CD4-positive, alpha-beta T cell (primary cell): ENCODE measurements around the gene ENSA. TPM values are rescaled to one million over a fixed set of nuclear protein-coding genes. Genes with fewer than 3 reads are reported as not detected.

Experiments
- ATAC-seq: fragments of 200-7000 bp; cut with Tn5 transposase; one replicate; pipeline ENCODE4 v1.10.0; 2022; ENCODE audit warnings: mild to moderate bottlenecking; ENCODE audit not compliant: poor library complexity
- CTCF ChIA-PET: fragments of 350-600 bp; sonication (Branson Sonifier 250); formaldehyde crosslinking; loops from one replicate; lab custom pipeline; 2021; ENCODE audit warnings: antibody characterized with exemption, inconsistent platforms; lab: Charles Lee
- POLR2A ChIA-PET: fragments of 350-600 bp; sonication (Branson Sonifier 250); formaldehyde crosslinking; loops from one replicate; lab custom pipeline; 2021; ENCODE audit warnings: antibody characterized with exemption, inconsistent platforms; lab: Charles Lee
- DNase-seq, 14 experiments: peaks; one replicate each; pipeline ENCODE4 v3.0.0-alpha.2; 2013 to 2020; ENCODE audit warnings: mixed read lengths in 2 of 14
- H3K27ac ChIP-seq, 2 donors: one replicate each; pipeline versions ENCODE4 v1.5.1 to v1.7.0; 2013; ENCODE audit warnings: low read length in 2 of 2, low read depth in 1 of 2, mild to moderate bottlenecking in 1 of 2
- H3K27me3 ChIP-seq, 2 experiments: 1 replicate in 1 of 2; 2 replicates in 1 of 2; pipeline versions ENCODE4 v1.6.1 to v1.7.0; 2013; ENCODE audit warnings: low read length in 2 of 2, control low read depth in 1 of 2, mild to moderate bottlenecking in 1 of 2, moderate library complexity in 1 of 2; ENCODE audit not compliant: insufficient read depth in 2 of 2, control insufficient read depth in 1 of 2
- H3K36me3 ChIP-seq: one replicate; pipeline ENCODE4 v1.6.1; 2013; ENCODE audit warnings: low read length, control low read depth; ENCODE audit not compliant: insufficient read depth
- H3K4me1 ChIP-seq: one replicate; pipeline ENCODE4 v1.6.1; 2013; ENCODE audit warnings: low read length, control low read depth; ENCODE audit not compliant: insufficient read depth
- H3K4me3 ChIP-seq: one replicate; pipeline ENCODE4 v1.5.1; 2013; ENCODE audit warnings: mild to moderate bottlenecking, low read length, moderate library complexity
- H3K9me3 ChIP-seq, 2 experiments: 1 replicate in 1 of 2; 2 replicates in 1 of 2; pipeline versions ENCODE4 v1.6.1 to v1.7.0; 2013; ENCODE audit warnings: low read length in 2 of 2, mild to moderate bottlenecking in 2 of 2, control low read depth in 1 of 2, moderate library complexity in 1 of 2; ENCODE audit not compliant: control insufficient read depth in 1 of 2, insufficient read depth in 1 of 2
- H3K27ac Mint-ChIP-seq: one replicate; pipeline ENCODE4 v1.8.0; 2020; ENCODE audit warnings: mixed read lengths
- H3K27me3 Mint-ChIP-seq: one replicate; pipeline ENCODE4 v1.8.0; 2021; ENCODE audit warnings: mixed read lengths
- H3K36me3 Mint-ChIP-seq: one replicate; pipeline ENCODE4 v1.8.0; 2021; ENCODE audit warnings: low read depth, mixed read lengths
- H3K4me1 Mint-ChIP-seq: one replicate; pipeline ENCODE4 v1.8.0; 2021; ENCODE audit warnings: low read depth, mixed read lengths
- H3K4me3 Mint-ChIP-seq: one replicate; pipeline ENCODE4 v1.8.0; 2020; ENCODE audit warnings: mild to moderate bottlenecking, mixed read lengths
- H3K9me3 Mint-ChIP-seq: one replicate; pipeline ENCODE4 v1.8.0; 2020; ENCODE audit warnings: mixed read lengths
- intact Hi-C, 2 experiments: fragments of 100-400 bp; cut with DNase I in 1 of 2; cut with micrococcal nuclease in 1 of 2; formaldehyde crosslinking; loops; one replicate each; pipeline versions ENCODE4 v1.15.1 to v1.9.0; 2023 to 2025; cut with DNase I, micrococcal nuclease
- total RNA-seq, 174 experiments: library from RNA in 2 of 174; stranded (reverse) in 2 of 174; gene quantifications; one replicate each; pipeline ENCODE4 v1.2.3 and lab custom pipeline; 2021 to 2026
- TF ChIP-seq, protein P1 (sequence below): fragments of 200-600 bp; IDR thresholded peaks from one replicate; pipeline ENCODE4 v1.8.0; 2022; ENCODE audit warnings: antibody characterized with exemption, mild to moderate bottlenecking

The ENSA gene
- total RNA-seq, 2 experiments from 2014 or later = 132 to 137 TPM

DNA sequence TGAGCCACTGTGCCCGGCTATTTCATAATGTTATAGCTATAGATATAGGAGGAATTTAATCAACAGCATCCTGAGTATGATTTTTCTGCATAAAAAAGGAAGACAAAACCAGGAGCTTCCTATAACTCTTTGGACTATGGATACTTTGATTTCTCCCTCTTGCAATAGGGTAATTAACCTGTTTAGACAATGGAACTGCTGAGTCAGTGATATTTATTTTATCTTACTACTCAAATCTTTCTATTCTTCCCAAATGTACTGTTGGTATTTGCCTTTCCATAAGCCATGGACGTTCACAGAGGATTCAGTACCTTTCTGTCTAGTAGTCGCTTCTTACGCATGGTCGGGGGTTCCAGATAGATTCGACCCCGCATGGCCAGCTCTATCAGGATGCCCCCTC is 33.9 kb upstream of the ENSA start:
- H3K4me1 Mint-ChIP-seq = peaks cover 6% of the 10 kb centered on the region
- peaks cover 60% of the 10 kb centered on the region for H3K36me3 Mint-ChIP-seq
- Histone ChIP-seq H3K27ac (no peak overlapping the region), H3K27me3 (no peaks in the 10 kb centered on the region), H3K4me3 (no peak overlapping the region), H3K36me3 (peaks cover 32% of the 10 kb centered on the region), H3K4me1 (no peaks in the 10 kb centered on the region), H3K9me3 (no peaks in the 10 kb centered on the region)
- H3K27ac Mint-ChIP-seq = no peak overlapping the region
- intact Hi-C loops = loop anchor here in 1 of 2 experiments (10.0 kb wide), 1 partner anchor 259 kb away; no protein-coding TSS in a partner anchor
- no peaks in the 10 kb centered on the region for H3K9me3 Mint-ChIP-seq
- DNase-seq (no peak), ATAC-seq (no peak)
- TF ChIP-seq, protein P1, sequence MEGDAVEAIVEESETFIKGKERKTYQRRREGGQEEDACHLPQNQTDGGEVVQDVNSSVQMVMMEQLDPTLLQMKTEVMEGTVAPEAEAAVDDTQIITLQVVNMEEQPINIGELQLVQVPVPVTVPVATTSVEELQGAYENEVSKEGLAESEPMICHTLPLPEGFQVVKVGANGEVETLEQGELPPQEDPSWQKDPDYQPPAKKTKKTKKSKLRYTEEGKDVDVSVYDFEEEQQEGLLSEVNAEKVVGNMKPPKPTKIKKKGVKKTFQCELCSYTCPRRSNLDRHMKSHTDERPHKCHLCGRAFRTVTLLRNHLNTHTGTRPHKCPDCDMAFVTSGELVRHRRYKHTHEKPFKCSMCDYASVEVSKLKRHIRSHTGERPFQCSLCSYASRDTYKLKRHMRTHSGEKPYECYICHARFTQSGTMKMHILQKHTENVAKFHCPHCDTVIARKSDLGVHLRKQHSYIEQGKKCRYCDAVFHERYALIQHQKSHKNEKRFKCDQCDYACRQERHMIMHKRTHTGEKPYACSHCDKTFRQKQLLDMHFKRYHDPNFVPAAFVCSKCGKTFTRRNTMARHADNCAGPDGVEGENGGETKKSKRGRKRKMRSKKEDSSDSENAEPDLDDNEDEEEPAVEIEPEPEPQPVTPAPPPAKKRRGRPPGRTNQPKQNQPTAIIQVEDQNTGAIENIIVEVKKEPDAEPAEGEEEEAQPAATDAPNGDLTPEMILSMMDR = no peak
- ChIA-PET POLR2A (interaction anchor here (1.1 kb wide), 1 partner anchor 13 kb away, joined by 3 read pairs; no protein-coding TSS in a partner anchor), CTCF (interaction anchor here (0.5 kb wide), 1 partner anchor 110 kb away, joined by 3 read pairs; no protein-coding TSS in a partner anchor)
- no peaks in the 10 kb centered on the region for H3K27me3 Mint-ChIP-seq
- no peak overlapping the region for H3K4me3 Mint-ChIP-seq

DNA sequence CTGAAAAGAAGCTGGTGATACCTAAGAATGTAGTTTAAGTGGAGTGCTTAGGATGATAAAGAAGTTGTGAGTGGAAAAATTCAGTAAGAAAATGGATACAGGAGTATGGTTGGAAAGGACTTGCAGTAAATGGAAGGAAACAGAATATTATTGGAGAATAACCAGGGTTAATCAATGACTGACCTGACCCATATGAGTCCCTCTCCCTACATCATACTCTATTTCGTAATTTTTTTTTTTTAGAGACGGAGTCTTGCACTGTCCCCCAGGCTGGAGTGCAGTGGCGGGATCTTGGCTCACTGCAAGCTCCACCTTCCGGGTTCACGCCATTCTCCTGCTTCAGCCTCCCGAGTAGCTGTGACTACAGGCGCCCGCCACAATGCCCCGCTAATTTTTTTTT is 33.4 kb upstream of the ENSA start:
- Mint-ChIP-seq H3K27me3 (no peaks in the 10 kb centered on the region), H3K27ac (no peak overlapping the region), H3K4me3 (no peak overlapping the region), H3K4me1 (peaks cover 6% of the 10 kb centered on the region), H3K36me3 (peaks cover 63% of the 10 kb centered on the region), H3K9me3 (no peaks in the 10 kb centered on the region)
- ChIA-PET CTCF (interaction anchor here (0.5 kb wide), 1 partner anchor 110 kb away, joined by 3 read pairs; no protein-coding TSS in a partner anchor), POLR2A (interaction anchor here (1.1 kb wide), 1 partner anchor 12 kb away, joined by 3 read pairs; no protein-coding TSS in a partner anchor)
- H3K27ac ChIP-seq = no peak overlapping the region
- DNase-seq (no peak), ATAC-seq (no peak)
- no peaks in the 10 kb centered on the region for H3K27me3 ChIP-seq
- intact Hi-C loops = loop anchor here in 1 of 2 experiments (10.0 kb wide), 1 partner anchor 258 kb away; no protein-coding TSS in a partner anchor
- H3K4me3 ChIP-seq = no peak overlapping the region
- TF ChIP-seq, protein P1 = no peak
- H3K36me3 ChIP-seq = peaks cover 37% of the 10 kb centered on the region
- H3K9me3 ChIP-seq = no peaks in the 10 kb centered on the region
- H3K4me1 ChIP-seq = no peaks in the 10 kb centered on the region

DNA sequence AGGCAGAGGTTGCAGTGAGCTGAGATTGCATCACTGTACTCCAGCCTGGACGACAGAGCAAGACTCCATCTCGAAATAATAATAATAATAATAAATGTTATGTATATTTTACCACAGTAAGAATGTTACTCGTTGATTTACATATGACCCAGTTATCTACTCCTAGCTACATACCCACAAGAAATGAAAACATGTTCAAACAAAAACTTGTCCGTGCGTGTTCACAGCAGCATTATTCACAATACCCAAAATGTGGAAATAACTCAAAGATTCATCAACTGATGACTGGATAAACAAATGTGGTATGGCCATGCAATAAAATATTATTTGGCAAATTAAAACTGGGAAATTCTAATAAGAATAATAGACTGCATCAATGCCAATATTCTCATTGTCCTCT is 31.7 kb upstream of the ENSA start:
- Histone ChIP-seq H3K9me3 (no peaks in the 10 kb centered on the region), H3K4me1 (no peaks in the 10 kb centered on the region), H3K4me3 (no peak overlapping the region), H3K36me3 (peaks cover 43% of the 10 kb centered on the region), H3K27ac (no peak overlapping the region), H3K27me3 (no peaks in the 10 kb centered on the region)
- DNase-seq (no peak), ATAC-seq (no peak)
- TF ChIP-seq, protein P1 = no peak
- CTCF ChIA-PET = no interaction called here
- POLR2A ChIA-PET = no interaction called here
- peaks cover 74% of the 10 kb centered on the region for H3K36me3 Mint-ChIP-seq
- H3K9me3 Mint-ChIP-seq = no peaks in the 10 kb centered on the region
- H3K27ac Mint-ChIP-seq = no peak overlapping the region
- no peaks in the 10 kb centered on the region for H3K27me3 Mint-ChIP-seq
- no peak overlapping the region for H3K4me3 Mint-ChIP-seq
- intact Hi-C loops = loop anchor here in 1 of 2 experiments (10.0 kb wide), 1 partner anchor 256 kb away; no protein-coding TSS in a partner anchor
- H3K4me1 Mint-ChIP-seq = peaks cover 6% of the 10 kb centered on the region
